CD4-positive, alpha-beta T cell treated with Interleukin-1 beta for 1 hour (primary cell): ENCODE results near the gene MYPOP.

Source experiments
- DNase-seq, 2 donors: peaks; one replicate each; pipeline ENCODE4 v3.0.0-alpha.2; 2020 to 2022

The MYPOP gene

GRCh38 chr19:45901912-45902650 lies at the start of gene MYPOP:
TSS of gene MYPOP (minus strand) at chr19:45902613. CDS start at chr19:45901773, 840 bp downstream.
- DNase-seq: no peak

GRCh38 chr19:45947926-45948325 lies 45.5 kb upstream of the MYPOP start:
- DNase-seq: no peak

- DNase-seq: no peak
Measured at GRCh38 chr19:45940515-45940805, 38.0 kb upstream of the MYPOP start.

- DNase-seq: no peak
Measured at GRCh38 chr19:45939792-45940514, 37.5 kb upstream of the MYPOP start.

- DNase-seq: no peak
Measured at GRCh38 chr19:45938733-45939319, 36.4 kb upstream of the MYPOP start.

GRCh38 chr19:45935267-45935666 lies 32.9 kb upstream of the MYPOP start:
- no peak for DNase-seq

GRCh38 chr19:45934551-45935230 lies 32.3 kb upstream of the MYPOP start:
- DNase-seq: no peak

GRCh38 chr19:45933759-45934158 lies 31.3 kb upstream of the MYPOP start:
- DNase-seq: no peak

- DNase-seq: no peak
Measured at GRCh38 chr19:45931055-45931454, 28.6 kb upstream of the MYPOP start.

- DNase-seq: no peak
Measured at GRCh38 chr19:45929247-45929646, 26.8 kb upstream of the MYPOP start.

GRCh38 chr19:45927565-45928261 lies 25.3 kb upstream of the MYPOP start:
- peak; percentile 91 to 92 for DNase-seq

- DNase-seq: no peak
Measured at GRCh38 chr19:45924891-45925447, 22.6 kb upstream of the MYPOP start.

- DNase-seq: no peak
Measured at GRCh38 chr19:45922281-45922680, 19.9 kb upstream of the MYPOP start.

- DNase-seq: no peak
Measured at GRCh38 chr19:45920458-45920857, 18.0 kb upstream of the MYPOP start.

- no peak for DNase-seq
Measured at GRCh38 chr19:45919678-45920077, 17.3 kb upstream of the MYPOP start.

- DNase-seq: no peak
Measured at GRCh38 chr19:45918721-45919120, 16.3 kb upstream of the MYPOP start.

GRCh38 chr19:45917421-45918091 lies 15.1 kb upstream of the MYPOP start:
- no peak for DNase-seq

GRCh38 chr19:45913874-45914830 lies 11.7 kb upstream of the MYPOP start, which contains the start of gene NANOS2:
TSS of gene NANOS2 (minus strand) at chr19:45914778. CDS start at chr19:45914693, 85 bp downstream.
- no peak for DNase-seq

GRCh38 chr19:45911291-45911690 lies 8.9 kb upstream of the MYPOP start:
- no peak for DNase-seq

- DNase-seq: no peak
Measured at GRCh38 chr19:45908956-45909355, 6.5 kb upstream of the MYPOP start.

GRCh38 chr19:45906221-45906620 lies 3.8 kb upstream of the MYPOP start:
- no peak for DNase-seq
